Measurements from ENCODE around the gene CCDC187. TPM values are rescaled to one million over a fixed set of nuclear protein-coding genes. Genes with fewer than 3 reads are reported as not detected.

Gene CCDC187
- total RNA-seq, 4 donors from 2014 or later = 0.27 to 5.1 (median 2.2) TPM

DNA sequence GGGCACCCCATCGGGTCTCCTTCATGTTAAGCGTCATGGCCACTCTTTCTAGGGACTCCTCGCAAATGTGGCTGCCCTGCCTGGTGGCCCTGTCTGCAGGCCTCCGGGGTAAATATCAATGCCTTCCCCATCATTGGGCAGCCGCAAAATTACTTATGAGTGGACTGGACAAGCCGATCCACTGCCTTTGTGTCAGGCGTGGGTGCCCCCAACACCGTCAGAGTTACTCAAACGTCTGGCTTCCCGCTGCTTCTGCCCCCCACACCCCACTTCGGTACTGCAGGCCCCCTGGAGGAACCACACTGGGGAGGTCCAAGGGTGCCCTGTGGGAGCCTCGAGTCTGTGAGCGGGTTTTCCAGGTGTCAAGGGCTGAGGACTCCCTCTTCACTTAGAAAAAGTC is 102.7 kb downstream of the CCDC187 start:
- intact Hi-C loops (cut with DNase I; ENCODE audit: low total_unique reads) = no loop called here
- Histone ChIP-seq H3K9me3 (no peaks in the 10 kb centered on the region), H3K4me1 (peaks cover 0 to 8% of the 10 kb centered on the region in 2 donors), H3K27me3 (peaks cover 8 to 50% of the 10 kb centered on the region in 2 donors), H3K27ac (no peak overlapping the region), H3K4me3 (no peak overlapping the region), H3K36me3 (no peaks in the 10 kb centered on the region)
- TF ChIP-seq, protein P1, sequence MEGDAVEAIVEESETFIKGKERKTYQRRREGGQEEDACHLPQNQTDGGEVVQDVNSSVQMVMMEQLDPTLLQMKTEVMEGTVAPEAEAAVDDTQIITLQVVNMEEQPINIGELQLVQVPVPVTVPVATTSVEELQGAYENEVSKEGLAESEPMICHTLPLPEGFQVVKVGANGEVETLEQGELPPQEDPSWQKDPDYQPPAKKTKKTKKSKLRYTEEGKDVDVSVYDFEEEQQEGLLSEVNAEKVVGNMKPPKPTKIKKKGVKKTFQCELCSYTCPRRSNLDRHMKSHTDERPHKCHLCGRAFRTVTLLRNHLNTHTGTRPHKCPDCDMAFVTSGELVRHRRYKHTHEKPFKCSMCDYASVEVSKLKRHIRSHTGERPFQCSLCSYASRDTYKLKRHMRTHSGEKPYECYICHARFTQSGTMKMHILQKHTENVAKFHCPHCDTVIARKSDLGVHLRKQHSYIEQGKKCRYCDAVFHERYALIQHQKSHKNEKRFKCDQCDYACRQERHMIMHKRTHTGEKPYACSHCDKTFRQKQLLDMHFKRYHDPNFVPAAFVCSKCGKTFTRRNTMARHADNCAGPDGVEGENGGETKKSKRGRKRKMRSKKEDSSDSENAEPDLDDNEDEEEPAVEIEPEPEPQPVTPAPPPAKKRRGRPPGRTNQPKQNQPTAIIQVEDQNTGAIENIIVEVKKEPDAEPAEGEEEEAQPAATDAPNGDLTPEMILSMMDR (IDR thresholded peaks at IDR 0.05) = no peak
- DNase-seq = no peak

DNA sequence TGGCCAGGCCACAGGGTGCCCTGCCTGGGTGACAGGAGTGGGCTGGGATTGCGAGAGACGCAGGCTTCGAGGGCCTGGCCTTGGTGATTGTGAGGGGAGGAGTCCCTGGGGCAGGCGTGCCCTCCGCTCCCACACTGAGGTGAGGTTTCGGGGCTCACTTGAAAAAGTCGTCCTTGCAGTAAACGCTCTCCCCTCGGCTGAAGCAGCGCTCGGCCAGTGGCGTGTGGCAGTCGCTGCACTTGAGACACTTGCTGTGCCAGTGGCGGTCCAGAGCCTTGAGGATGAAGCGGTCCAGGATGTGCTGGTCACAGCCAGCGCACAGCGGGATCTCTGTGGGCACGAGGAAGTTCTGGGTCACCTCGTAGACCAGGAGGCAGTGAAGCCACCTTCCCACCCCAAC is 103.5 kb downstream of the CCDC187 start:
- H3K27me3 ChIP-seq = peaks cover 8 to 56% of the 10 kb centered on the region in 2 donors
- DNase-seq = no peak

More for the DNA sequence above, 103.5 kb downstream of the CCDC187 start:
- H3K36me3 ChIP-seq = no peaks in the 10 kb centered on the region
- no peak overlapping the region for H3K27ac ChIP-seq
- H3K9me3 ChIP-seq = no peaks in the 10 kb centered on the region
- no peak for TF ChIP-seq POLR2A (IDR thresholded peaks at IDR 0.05)
- no peak overlapping the region for H3K4me3 ChIP-seq
- intact Hi-C loops (cut with DNase I; ENCODE audit: low total_unique reads) = no loop called here
- peaks cover 0 to 8% of the 10 kb centered on the region in 2 donors for H3K4me1 ChIP-seq

Other genes with a start within 250 kb of the CCDC187 start
- gene NACC2, start 208.8 kb downstream of the CCDC187 start, total RNA-seq = 10 to 100 TPM in 3 of 4 donors, 1 to 10 TPM in 1; 8.2 to 57.5 (median 19.1) TPM
- 10 to 100 TPM; 14.7 to 42.0 (median 28.0) TPM for gene TMEM250, start 185.2 kb downstream of the CCDC187 start, total RNA-seq
- not detected for gene LHX3, start 99.0 kb downstream of the CCDC187 start, total RNA-seq
- 10 to 100 TPM in 2 of 4 donors, 1 to 10 TPM in 2; 5.6 to 13.1 (median 9.2) TPM for gene QSOX2, start 58.3 kb downstream of the CCDC187 start, total RNA-seq
- 10 to 100 TPM in 2 of 4 donors, 1 to 10 TPM in 2; 4.4 to 43.6 (median 24.1) TPM for gene GPSM1, start 23.4 kb upstream of the CCDC187 start, total RNA-seq
- 10 to 100 TPM in 3 of 4 donors, 1 to 10 TPM in 1; 6.8 to 29.4 (median 27.3) TPM for gene DNLZ, start 59.6 kb upstream of the CCDC187 start, total RNA-seq
- gene CARD9, start 69.6 kb upstream of the CCDC187 start, total RNA-seq = 10 to 100 TPM in 1 of 4 donors, 1 to 10 TPM in 2, under 1 TPM in 1; under 0.01 to 10.6 (median 2.5) TPM
- gene SNAPC4, start 96.1 kb upstream of the CCDC187 start, total RNA-seq = 10 to 100 TPM in 2 of 4 donors, 1 to 10 TPM in 1, under 1 TPM in 1; 0.51 to 12.5 (median 7.7) TPM
- gene ENTR1, start 106.5 kb upstream of the CCDC187 start, total RNA-seq = 10 to 100 TPM; 19.5 to 44.0 (median 21.2) TPM
- 10 to 100 TPM in 3 of 4 donors, under 1 TPM in 1; 0.77 to 39.0 (median 29.5) TPM for gene PMPCA, start 106.6 kb upstream of the CCDC187 start, total RNA-seq
- gene INPP5E, start 135.8 kb upstream of the CCDC187 start, total RNA-seq = 10 to 100 TPM in 2 of 4 donors, 1 to 10 TPM in 2; 6.7 to 19.7 (median 11.2) TPM
- 10 to 100 TPM; 18.8 to 73.2 (median 35.1) TPM for gene SEC16A, start 178.9 kb upstream of the CCDC187 start, total RNA-seq
- 100 to 1,000 TPM in 1 of 4 donors, 10 to 100 TPM in 3; 19.7 to 109 (median 35.6) TPM for gene NOTCH1, start 242.0 kb upstream of the CCDC187 start, total RNA-seq

Data from uterus (tissue), 4 donors.